Medulla oblongata (tissue), 1 donor: ENCODE data around the gene FUT7.

Experiments
- DNase-seq: peaks from one replicate; pipeline ENCODE4 v3.0.0-alpha.2; 2015; ENCODE audit errors: extremely low spot score

FUT7 gene

GRCh38 chr9:136983656-136984314 lies 48.1 kb downstream of the FUT7 start:
- DNase-seq, result peak; percentile 48

DNA sequence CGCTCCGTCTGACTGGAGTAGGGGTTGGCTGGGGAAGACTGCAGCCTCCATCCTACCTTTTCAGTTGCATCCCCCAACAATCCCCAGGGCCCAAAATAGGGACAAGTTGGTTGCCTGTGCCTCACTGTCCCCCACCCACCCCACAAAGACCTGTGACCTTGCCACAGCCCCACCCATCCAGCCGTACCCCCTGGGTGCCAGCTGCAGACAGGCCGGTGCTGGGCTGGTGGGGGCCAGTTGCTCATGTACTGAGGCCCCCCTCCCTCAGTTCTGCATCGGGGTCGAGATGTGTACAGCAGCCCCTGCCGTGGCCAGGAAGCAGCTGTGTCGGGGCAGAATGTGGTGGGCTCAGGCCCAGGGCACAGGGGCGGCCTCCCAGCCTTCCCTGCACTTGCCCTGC lies 48.7 kb downstream of the FUT7 start:
- DNase-seq, result peak; percentile 43

DNA sequence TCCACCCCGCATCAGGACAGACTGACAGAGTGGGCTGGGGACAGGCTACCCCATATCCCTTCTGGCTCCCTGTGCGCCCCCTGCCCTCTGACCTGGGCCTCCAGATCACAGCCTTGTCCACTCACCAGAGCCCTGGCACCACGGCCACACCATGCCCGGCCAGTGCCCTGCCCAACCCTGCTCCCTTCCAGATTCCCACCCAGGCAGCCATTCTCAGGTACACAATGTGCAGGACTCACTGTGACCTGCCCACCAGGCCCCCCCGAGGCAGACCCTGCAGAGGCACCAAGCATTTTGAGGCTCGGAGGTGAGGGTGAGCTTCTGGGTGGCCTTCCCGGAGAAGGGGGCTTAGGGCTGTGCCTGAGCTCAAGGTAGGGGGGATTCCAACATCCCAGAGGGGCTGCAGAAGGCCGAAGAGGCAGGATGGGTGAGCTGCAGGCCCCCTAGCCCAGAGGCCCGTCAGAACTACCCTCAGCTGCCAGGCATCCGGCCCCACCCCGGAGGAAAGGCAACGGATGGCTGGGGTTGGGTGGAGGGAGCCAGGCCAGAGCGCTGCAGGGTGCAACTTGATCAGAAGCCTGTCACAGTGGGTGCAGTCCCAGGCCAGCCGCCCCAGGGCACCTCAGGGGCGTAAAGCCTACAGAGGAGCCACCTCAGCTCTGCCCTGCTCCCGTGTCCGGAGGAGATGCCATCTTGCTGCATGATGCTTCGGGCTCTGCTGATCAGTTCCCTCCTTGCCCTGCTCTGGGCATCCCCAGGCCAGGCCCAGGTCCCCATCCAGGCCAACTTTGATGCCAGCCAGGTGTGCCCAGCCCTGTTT lies 49.4 kb downstream of the FUT7 start, which contains the start of gene LCNL1:
TSS of gene LCNL1 (plus strand) at position 762 of the 820 bp plus-strand sequence. CDS start 594 bp downstream, outside the sequence.
- DNase-seq, result peak; percentile 69

DNA sequence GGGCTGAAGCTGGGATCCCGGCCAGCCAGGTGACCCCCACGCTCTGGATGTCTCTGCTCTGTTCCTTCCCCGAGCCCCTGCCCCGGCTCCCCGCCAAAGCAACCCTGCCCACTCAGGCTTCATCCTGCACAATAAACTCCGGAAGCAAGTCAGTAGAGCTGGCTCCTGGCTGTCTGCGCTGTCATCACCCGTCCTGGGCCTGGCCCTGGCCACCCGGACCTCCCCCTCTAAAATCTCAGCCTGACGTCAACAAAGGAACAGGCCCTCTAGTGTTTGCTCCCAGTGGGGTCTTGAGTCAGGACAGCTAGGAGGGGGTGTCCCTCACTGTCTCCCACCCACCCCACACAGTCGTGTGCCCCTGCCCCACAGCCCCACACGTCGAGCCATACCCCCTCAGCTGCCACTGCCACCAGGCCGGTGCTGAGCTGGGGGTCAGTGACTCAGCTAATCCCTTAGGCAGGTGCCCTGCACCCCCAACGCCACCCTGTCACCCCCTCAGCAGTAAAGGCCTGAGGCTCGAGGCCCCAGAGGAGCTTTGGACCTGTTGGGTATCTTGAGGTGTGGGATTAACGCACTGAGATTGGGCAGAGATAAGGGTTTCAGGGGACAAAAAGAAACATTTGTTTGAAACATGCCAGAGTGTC lies 50.2 kb downstream of the FUT7 start:
- DNase-seq, result peak; percentile 82

DNA sequence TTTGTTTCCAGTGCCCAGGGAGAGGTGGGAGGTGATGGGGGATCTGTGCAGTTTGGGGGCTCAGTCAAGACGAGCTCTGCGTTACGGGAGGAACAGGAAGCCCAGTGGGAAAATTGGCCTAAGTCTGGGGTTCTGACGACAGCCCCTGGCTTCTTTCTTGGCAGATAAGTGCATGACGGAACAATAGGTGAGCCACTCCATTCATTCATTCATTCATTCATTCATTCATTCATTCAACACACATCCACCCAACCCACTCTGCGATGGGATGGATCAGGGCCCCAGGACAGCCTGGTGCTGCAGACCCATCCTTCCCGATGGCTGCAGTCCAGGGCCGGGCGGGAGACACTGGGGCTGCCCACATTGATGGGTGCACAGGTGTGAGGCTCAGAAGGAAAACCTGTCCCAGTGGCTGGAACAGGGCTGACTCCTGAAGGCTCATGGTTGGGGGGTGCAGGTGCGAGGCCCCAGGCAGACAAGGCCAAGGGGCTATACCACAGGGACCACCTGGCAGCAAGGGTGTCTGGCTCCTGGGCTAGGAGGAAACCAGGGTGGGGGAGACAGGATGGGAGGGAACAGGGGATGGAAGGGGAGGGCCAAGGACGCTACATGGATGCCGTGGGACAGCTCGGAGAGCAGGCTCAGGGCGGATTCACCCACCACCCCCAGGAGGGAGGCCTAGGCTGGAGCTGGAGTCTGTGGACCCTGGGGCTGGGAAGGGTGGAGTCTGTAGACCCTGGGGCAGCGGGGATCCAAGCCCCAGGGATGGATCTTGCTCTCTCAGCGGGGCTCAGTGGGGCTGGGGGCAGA lies 51.0 kb downstream of the FUT7 start:
- peak; percentile 31 for DNase-seq
